Parathyroid adenoma (tissue), 2 donors: ENCODE data around the gene EFNA4.
A peak's percentile ranks its signal among the peaks of the same experiment; 100 is the strongest.

Experiments
- H2AFZ ChIP-seq: fragments of 300-600 bp; sonication (generic); one replicate; pipeline ENCODE4 v1.7.0; 2017; ENCODE audit warnings: antibody characterized with exemption, mild to moderate bottlenecking
- H3K27ac ChIP-seq: fragments of 300-600 bp; sonication (generic); one replicate; pipeline ENCODE4 v1.7.0; 2017
- H3K27me3 ChIP-seq: fragments of 300-600 bp; sonication (generic); one replicate; pipeline ENCODE4 v1.7.0; 2017; ENCODE audit warnings: low read length; ENCODE audit not compliant: control insufficient read depth, insufficient read depth
- H3K36me3 ChIP-seq: fragments of 300-600 bp; sonication (generic); one replicate; pipeline ENCODE4 v1.7.0; 2017; ENCODE audit warnings: low read length; ENCODE audit not compliant: control insufficient read depth, insufficient read depth
- H3K4me1 ChIP-seq: fragments of 300-600 bp; sonication (generic); one replicate; pipeline ENCODE4 v1.7.0; 2017; ENCODE audit warnings: control low read depth
- H3K4me2 ChIP-seq: fragments of 300-600 bp; sonication (generic); one replicate; pipeline ENCODE4 v1.7.0; 2017; ENCODE audit warnings: low read length
- H3K4me3 ChIP-seq: fragments of 300-600 bp; sonication (generic); one replicate; pipeline ENCODE4 v1.7.0; 2017; ENCODE audit warnings: low read depth, low read length
- H3K79me2 ChIP-seq: fragments of 300-600 bp; sonication (generic); one replicate; pipeline ENCODE4 v1.7.0; 2017; ENCODE audit warnings: control low read depth
- H3K9ac ChIP-seq: fragments of 300-600 bp; sonication (generic); one replicate; pipeline ENCODE4 v1.7.0; 2017; ENCODE audit warnings: mild to moderate bottlenecking
- H3K9me3 ChIP-seq: fragments of 300-600 bp; sonication (generic); one replicate; pipeline ENCODE4 v1.7.0; 2017; ENCODE audit warnings: low read length; ENCODE audit not compliant: control insufficient read depth
- CTCF ChIP-seq: fragments of 300-600 bp; sonication (generic); IDR thresholded peaks from one replicate; pipeline ENCODE4 v1.7.0; 2017; ENCODE audit warnings: antibody characterized with exemption, mild to moderate bottlenecking
- donor health status: primary hyperparathyroidism.

EFNA4 gene

GRCh38 chr1:155092641-155093040 is 29.1 kb downstream of the EFNA4 start:
- no peak overlapping the region for H3K4me3 ChIP-seq

GRCh38 chr1:155093911-155094621 is 30.5 kb downstream of the EFNA4 start:
- Histone ChIP-seq H3K27ac (no peak overlapping the region), H3K4me3 (no peak overlapping the region), H3K27me3 (no peaks in the 10 kb centered on the region), H3K36me3 (no peaks in the 10 kb centered on the region), H3K9me3 (no peaks in the 10 kb centered on the region), H3K79me2 (no peaks in the 10 kb centered on the region), H3K9ac (no peak overlapping the region), H3K4me2 (no peak overlapping the region), H2AFZ (peak overlapping the region; percentile 69), H3K4me1 (peaks cover 8% of the 10 kb centered on the region)
- TF ChIP-seq CTCF, result peak; percentile 33

More at GRCh38 chr1:155092641-155093040, 29.1 kb downstream of the EFNA4 start:
- Histone ChIP-seq H3K79me2 (no peaks in the 10 kb centered on the region), H2AFZ (no peak overlapping the region), H3K36me3 (no peaks in the 10 kb centered on the region), H3K9ac (no peak overlapping the region), H3K4me1 (peaks cover 8% of the 10 kb centered on the region), H3K4me2 (no peak overlapping the region), H3K27ac (no peak overlapping the region), H3K9me3 (no peaks in the 10 kb centered on the region), H3K27me3 (no peaks in the 10 kb centered on the region)
- no peak for TF ChIP-seq CTCF

- TF ChIP-seq CTCF, result no peak
- Histone ChIP-seq H3K9ac (no peak overlapping the region), H3K4me2 (no peak overlapping the region)
Measured at GRCh38 chr1:155094622-155094948, 31.0 kb downstream of the EFNA4 start.

GRCh38 chr1:155099331-155099730 is 35.8 kb downstream of the EFNA4 start:
- no peak for TF ChIP-seq CTCF
- no peak overlapping the region for H3K27ac ChIP-seq
- no peaks in the 10 kb centered on the region for H3K36me3 ChIP-seq
- no peaks in the 10 kb centered on the region for H3K9me3 ChIP-seq
- H2AFZ ChIP-seq, result no peak overlapping the region
- H3K4me3 ChIP-seq, result no peak overlapping the region
- no peak overlapping the region for H3K9ac ChIP-seq
- no peaks in the 10 kb centered on the region for H3K27me3 ChIP-seq
- H3K4me2 ChIP-seq, result no peak overlapping the region
- peaks cover 5% of the 10 kb centered on the region for H3K4me1 ChIP-seq
- no peaks in the 10 kb centered on the region for H3K79me2 ChIP-seq

More at GRCh38 chr1:155094622-155094948, 31.0 kb downstream of the EFNA4 start:
- H3K27ac ChIP-seq, result no peak overlapping the region
- no peaks in the 10 kb centered on the region for H3K9me3 ChIP-seq
- H3K27me3 ChIP-seq, result no peaks in the 10 kb centered on the region
- H3K79me2 ChIP-seq, result no peaks in the 10 kb centered on the region
- H3K36me3 ChIP-seq, result no peaks in the 10 kb centered on the region
- H2AFZ ChIP-seq, result peak overlapping the region; percentile 69
- H3K4me3 ChIP-seq, result no peak overlapping the region
- peaks cover 8% of the 10 kb centered on the region for H3K4me1 ChIP-seq

- Histone ChIP-seq H3K27me3 (no peaks in the 10 kb centered on the region), H3K4me2 (no peak overlapping the region), H3K79me2 (no peaks in the 10 kb centered on the region), H3K4me3 (no peak overlapping the region), H3K9me3 (no peaks in the 10 kb centered on the region), H3K36me3 (no peaks in the 10 kb centered on the region), H3K27ac (no peak overlapping the region), H3K9ac (no peak overlapping the region), H2AFZ (no peak overlapping the region), H3K4me1 (no peaks in the 10 kb centered on the region)
- TF ChIP-seq CTCF, result no peak
Measured at GRCh38 chr1:155103325-155103724, 39.8 kb downstream of the EFNA4 start.
